Measurements from ENCODE around the gene DPYSL3.

Gene DPYSL3

DNA sequence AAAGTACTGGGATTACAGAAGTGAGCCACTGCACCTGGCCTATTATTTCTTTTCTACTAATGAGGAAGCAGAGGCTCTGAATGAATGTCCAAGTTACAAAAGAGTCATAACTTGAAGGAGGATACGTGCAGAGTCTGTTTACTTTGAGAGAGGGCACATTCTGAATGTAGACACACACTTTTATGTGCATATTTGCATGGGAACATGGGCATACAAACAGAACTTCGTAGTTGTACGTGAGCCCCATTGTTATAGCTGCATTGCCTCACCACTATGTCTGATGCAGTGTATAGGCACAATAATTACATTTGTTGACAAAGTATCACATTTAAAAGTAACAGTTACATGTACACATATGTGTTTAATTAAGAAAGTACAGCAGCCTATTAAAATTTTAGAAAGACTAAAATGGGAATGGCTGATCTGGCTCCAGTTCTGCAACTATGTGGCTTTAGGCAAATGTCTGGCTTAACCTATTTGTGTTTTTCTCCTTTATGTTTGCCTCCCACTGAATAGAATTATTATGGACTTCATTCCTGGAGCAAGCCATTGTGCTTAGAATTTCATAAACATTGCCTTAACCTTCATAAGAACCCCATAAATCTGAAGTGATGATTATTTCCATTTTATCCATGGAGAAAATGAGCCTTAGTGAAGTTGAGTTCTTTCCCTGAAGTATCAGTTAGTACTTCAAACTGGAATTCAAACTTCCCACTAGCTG lies 3.0 kb upstream of the DPYSL3 start:
- no peak for DNase-seq (ENCODE audit: low read depth in 2 of 2)

DNA sequence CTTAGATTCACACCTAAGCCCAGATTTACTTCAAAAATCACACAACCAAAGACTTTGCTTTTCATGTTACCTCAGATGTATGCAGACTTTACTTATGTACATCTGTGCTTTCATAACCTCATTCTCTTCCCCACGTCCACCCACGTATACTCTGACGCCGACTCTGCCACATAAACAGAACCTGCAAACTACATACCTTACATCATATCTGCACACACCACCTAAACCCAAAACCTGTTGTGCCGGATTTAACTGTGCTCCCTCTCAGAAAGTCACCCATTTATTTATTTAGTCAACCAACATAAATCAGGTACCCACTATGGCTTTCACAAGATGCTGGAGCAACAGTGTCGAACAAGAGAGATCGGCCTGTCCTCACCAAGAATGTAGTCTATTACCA lies 1.0 kb upstream of the DPYSL3 start:
- DNase-seq (ENCODE audit: low read depth in 2 of 2), result no peak

DNA sequence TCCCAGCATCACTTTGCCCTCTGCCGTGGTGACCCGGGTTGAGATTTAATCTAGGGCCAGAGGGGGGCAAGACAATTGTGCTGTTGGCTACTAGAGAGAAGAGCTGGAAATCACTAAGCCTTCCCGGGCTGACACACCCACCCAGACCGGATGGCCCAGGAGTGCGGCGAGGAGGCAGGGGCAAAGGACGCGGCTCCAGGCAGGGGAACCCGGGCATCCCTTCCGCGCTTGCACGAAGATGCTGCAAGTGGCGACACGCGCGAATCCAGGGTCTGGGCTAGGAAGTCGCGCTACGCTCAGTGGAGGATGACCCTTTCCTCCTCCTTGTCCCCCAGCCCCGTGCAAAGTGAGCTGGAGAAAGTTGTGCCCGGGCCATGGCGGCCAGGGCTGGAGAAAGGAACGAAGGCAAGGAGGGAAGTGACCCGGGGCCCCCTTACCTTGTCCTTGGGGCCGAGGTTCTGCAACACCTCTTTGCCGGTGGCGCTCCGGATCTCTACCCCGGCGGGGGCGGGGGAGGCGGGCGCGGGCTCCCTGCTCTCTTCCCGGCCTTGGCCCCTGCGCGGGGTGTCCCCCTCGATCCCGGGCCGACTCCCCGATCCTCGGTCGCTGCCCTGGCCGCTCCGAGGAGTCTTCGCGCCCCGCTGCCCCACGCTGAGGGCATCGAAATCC lies 693 bp downstream of the DPYSL3 start:
- no peak for DNase-seq (ENCODE audit: low read depth in 2 of 2)

DNA sequence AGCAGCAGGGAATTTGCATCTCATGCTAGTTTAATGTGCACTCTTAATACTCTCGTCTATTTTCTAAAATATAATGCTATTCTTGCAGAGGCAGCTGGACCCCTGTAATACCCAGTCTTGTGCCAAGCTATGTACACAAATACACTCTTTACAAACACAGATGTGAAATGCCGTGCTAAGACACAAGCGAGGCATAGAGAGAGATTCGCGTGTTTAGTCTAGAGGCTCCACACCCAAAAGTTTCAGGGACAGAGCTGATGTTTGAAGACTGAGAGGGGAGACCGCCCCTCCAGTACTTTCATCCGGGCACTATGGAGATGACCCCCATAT lies 1.2 kb downstream of the DPYSL3 start:
- no peak for DNase-seq (ENCODE audit: low read depth in 2 of 2)

DNA sequence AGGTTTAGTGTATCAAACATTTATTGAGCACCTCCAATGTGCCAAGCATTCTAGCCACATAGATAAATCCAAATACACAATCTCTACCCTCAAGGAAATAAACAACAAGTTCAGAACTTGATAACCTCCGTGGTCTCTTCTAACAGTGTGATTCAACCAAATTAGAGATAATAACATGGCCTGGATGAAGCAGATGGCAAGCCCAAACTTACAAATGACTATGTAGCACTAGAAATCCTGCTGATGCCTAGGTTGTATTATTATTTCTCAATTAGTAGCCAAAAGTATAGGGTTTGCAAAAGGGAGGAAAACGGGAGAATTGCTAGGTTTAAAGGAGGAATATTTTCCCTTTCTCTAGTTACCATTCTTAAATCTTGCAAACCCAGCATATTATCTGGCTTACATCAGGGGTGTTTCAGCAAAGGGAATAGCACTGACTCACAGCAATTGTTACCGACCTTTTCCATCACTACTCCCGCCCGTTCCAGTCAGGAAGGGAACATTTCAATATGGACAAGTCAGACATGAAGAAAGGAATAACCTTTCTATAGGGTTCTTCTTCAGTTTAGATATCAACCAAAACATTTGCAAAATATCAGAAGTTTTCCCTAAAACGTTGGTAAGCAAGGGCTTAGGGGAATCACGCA lies 2.3 kb downstream of the DPYSL3 start:
- no peak for DNase-seq (ENCODE audit: low read depth in 2 of 2)

DNA sequence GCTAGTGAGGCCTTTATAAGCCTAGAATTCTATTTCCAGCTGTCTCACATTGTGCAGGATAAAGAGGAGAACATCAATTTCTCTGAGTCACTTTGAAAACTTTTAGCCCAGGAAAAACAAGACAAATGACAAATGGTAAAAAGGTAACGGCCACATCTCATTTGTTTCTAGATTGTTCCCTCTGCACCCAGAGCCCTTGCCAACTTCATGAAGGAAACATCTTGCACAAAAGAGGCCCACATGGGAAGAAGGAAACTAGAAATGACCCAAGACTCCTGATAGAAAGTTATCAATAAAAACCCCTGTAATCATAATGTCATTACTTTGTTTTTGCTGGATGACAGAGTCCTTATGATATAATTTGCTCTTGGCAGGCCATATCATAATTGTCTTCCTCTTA lies 5.3 kb downstream of the DPYSL3 start:
- no peak for DNase-seq (ENCODE audit: low read depth in 2 of 2)

DNA sequence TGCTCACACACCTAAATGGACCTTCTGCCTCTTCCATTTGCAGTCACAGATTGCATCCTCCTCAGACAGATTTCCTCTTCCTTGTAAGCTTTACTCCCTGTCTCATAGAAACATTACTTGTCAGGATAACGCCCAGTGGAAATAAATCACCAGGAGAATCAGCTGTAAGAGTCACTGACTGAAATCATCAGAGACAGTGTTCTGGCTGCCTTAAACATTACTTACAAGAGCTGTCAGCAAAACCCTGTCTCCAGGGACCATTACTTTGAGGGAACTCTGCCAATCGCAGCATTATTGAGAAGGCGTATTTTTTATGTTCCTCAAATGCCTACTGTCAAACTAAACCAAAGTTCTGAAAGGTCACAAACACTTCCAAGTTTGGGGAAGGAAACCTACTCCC lies 5.9 kb downstream of the DPYSL3 start:
- DNase-seq (ENCODE audit: low read depth in 2 of 2), result no peak

DNA sequence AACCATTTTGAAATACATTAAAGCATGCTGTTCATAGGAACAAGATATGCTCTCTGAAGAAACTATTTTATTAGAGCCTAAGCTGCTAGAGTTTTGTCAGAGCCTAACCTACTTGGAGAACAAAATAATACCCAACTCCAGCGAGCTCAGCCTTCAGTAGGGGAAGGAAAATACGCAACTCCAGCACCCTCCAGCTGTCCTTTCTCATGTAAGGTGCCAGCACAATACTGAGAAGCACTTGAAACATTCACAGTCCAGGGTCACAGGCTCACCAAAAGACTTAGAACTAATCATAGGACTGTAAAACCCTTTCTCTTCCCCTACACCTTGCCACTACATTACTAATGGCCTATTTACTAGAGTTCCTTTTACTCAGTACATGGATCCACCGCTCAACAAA lies 18.9 kb downstream of the DPYSL3 start:
- DNase-seq (ENCODE audit: low read depth in 2 of 2), result no peak

DNA sequence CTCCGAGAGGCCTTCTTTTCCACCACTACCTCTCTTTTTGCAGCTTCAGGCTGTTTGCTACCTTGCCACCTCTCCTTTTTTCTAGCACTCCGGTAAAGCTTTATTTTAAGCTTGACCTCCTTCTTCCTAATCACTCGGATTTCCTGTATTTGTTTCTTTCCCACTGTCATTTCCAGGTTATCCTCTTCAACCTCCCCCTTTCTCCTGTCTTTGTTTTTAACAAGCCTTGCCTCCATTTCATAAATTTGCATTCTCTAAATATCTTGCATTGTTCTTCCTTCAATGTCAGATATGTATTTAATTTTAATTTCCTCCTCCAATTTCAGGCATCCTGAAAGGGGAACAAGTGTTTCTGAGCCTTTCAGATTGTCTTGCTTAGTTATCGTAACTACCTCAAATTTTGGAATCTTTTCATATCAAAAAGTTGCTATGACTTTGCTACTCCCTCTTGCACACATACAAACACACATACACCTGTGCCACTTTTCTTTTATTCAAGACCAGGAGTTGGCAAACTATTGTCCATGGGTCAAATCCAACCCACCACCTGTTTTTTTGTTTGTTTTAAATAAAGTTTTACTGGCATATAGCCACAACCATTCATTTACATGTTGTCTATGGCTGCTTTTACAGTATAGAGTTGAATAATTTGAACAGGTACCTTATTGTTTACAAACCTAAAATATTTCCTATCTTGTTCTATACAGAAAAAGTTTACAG lies 22.7 kb downstream of the DPYSL3 start:
- no peak for DNase-seq (ENCODE audit: low read depth in 2 of 2)

DNA sequence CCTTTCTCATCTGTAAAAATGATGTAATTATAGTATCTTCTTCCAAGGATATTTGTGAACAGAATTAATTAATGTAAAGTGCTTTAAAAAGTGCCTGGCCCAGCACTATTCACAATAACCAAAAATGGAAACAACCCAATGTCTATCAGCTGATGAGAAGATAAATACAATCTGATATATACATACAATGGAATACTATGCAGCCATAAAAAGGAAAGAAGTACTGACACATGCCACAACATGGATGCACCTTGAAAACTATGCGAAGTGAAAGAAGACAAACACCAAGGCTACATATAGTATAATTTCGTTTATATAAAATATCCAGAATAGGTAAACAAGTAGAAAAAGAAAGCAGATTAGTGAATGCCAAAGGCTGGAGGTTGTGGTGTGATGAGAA lies 24.1 kb downstream of the DPYSL3 start:
- DNase-seq (ENCODE audit: low read depth in 2 of 2), result no peak

DNA sequence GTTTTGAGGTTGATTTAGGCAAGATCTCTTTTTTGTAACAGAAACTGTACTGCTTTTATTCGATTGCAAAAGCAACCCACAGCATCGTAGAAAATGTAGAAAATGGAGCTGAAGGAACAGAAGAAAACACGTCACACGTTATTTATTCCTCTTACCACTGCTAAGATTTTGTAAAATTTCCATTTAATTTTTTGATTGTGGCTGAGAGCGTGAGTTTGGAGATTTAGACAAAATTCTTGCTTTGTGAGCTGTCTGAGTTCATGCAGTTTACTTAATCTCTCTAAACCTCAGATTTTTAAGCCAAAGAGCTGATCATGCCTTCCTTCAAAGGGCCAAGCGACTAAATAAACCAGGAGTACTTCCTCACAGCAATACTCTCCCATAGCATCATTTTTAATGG lies 24.8 kb downstream of the DPYSL3 start:
- no peak for DNase-seq (ENCODE audit: low read depth in 2 of 2)

DNA sequence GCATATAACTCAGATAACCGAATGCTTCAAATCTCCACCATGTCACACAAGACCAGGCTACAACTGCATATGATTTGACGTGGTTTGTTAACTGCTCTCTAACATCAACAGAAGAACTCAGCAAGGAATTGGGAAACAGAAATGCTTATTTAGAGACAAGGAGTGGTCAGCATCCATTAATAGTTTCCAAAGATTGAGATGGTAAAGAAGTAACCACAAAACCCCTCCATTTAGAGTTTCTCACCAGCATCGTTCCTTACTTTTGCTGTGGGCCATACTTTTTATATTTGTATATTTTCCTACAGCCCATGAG lies 25.2 kb downstream of the DPYSL3 start:
- no peak for DNase-seq (ENCODE audit: low read depth in 2 of 2)

DNA sequence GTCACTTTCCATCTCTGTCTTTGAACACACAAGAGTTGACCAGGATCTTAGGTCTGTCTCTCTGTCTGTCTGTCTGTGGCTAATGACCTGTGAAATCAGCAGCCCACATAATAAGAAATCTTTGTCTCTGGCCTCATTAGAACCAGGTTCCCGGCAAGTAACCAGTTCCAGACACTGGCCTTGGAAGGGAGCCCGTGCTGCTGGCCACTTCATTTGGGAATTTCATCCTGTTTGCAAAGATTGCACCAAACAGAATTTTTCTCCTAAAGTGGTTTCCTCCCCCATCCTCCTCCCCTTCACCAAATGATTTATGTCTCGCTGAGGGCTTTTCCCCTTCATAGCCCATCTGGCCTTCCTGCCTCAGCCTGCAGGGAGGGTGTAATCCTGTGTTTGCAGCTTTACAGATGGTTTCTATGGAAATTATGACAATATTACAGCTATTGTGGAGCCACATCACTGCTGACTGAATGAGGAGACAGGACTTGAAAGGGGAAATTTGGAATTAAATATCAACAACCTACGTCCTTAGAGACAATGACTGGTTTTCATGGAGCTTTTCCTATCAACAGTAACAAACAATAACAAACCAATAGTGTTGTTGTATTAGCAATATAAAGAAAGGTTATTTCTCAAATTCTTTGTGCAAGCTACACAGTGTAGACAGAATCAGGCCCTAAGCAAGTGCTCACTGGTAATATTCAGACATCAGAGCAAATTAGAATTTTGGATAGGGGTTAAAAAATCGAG lies 25.7 kb downstream of the DPYSL3 start:
- no peak for DNase-seq (ENCODE audit: low read depth in 2 of 2)

DNA sequence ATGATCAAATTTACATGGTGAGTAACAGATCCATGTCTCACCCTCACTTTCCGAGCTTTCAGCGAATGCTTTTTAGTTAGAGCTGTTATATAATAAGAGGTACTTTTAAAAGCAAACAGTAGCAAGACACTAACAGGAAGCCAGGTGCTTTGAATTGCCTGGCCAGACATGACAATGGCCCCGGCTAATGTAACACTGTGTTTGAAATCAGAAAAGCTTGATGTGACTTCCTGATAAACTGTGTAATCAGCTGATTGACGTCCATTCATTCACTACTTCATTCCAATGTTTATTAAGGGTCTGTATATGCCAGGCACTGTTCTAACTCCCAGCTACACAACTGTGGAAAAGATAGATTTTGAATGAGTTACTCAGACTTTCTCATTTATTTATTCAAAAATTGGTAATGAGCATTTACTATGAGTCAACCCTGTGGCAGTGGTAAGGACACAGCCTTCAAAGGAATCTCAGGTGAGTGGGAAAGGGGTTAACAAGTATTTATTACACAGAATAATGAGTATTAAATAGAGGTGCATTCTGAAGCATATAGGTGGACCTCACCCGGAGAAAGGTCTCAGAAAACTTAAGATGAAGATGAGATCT lies 26.6 kb downstream of the DPYSL3 start:
- DNase-seq (ENCODE audit: low read depth in 2 of 2), result no peak

DNA sequence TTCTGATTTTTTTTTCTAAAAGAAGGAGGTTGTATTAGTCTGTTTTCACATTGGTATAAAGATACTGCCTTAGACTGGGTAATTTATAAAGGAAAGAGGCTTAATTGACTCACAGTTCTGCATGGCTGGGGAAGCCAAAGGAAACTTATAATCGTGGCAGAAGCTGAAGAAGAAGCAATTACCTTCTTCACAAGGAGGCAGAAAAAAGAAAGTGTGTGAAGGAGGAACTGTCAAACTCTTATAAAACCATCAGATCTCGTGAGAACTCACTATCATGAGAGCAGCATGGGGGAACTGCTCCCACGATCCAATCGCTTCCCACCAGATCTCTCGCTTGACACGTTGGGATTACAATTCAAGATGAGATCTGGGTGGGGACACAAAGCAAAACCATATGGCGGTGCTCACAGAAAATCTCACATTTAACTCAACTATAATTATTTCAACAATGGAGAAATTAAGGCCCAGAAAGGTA lies 27.1 kb downstream of the DPYSL3 start:
- no peak for DNase-seq (ENCODE audit: low read depth in 2 of 2)

DNA sequence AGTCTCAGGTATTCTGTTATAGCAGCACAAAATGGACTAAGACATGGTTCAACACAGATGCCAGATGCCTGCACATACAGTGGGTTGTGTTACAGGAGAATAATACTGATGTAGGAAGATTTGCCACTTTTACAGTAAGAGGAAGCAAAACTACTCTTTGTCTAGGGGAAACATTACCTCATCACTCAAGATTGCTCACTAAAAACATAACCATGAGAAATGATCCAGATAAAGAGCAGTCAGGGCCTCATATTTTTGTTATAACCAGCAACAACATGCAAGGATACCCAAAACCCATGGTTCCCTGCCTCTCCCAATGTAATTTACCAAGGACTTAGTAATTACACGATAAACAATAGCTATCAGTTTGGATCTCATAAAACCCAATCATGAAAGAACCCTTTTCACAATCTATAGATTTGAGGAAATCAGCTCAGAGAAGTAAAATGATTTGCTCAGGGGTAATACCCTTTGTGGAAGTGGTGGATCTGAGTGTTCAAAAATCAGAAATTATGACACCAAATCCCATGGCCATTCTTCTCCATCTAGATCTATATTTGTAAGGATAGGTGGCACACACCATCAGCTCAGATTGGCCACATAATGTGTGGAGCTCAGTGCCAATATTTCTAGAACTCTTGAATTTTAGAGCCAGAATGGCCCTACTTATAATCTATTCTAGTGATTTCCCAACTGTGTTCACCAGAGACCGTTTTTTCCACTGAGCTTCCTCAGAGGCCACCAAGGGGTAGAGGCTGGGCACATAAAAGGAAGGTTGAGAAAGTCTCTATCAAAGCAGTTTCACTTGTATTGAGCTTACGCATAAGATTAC lies 27.8 kb downstream of the DPYSL3 start:
- no peak for DNase-seq (ENCODE audit: low read depth in 2 of 2)

DNA sequence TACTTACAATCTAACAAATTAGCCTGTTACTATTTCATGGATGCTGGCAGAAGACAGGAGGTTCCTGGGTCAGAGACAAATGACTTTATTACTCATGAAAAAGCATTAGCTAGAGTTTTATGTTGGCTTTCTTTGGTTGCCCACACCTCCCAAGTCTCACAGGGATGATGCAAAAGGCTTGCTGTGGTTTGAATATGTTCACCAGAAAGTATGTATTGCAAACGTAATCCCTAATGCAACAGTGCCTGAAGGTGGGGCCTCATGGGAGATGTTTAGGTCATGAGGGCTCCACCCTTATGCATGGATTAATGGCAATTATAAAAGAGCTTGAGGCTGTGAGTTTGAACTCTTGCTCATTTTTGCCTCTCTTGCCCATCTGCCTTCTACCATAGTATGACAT lies 28.5 kb downstream of the DPYSL3 start:
- no peak for DNase-seq (ENCODE audit: low read depth in 2 of 2)

DNA sequence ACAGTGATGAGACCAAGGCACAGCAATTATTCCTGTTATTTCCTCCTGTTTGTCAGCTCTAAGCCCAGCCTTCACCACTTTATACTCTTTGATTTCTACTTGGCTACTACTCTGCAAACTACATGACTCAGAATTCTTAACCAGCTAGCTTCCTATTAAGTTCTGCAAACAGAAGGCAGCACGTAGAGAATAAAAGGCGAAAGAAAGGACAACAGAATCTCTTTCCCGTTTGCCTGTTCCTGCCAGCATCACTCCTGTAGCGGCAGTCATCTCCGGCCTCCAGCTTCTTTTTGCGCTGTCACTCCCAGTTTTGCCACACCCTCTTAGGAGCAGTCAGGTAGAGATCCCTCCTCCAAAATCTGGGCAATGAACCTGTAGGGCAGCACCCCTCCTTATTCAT lies 29.9 kb downstream of the DPYSL3 start:
- no peak for DNase-seq (ENCODE audit: low read depth in 2 of 2)

DNA sequence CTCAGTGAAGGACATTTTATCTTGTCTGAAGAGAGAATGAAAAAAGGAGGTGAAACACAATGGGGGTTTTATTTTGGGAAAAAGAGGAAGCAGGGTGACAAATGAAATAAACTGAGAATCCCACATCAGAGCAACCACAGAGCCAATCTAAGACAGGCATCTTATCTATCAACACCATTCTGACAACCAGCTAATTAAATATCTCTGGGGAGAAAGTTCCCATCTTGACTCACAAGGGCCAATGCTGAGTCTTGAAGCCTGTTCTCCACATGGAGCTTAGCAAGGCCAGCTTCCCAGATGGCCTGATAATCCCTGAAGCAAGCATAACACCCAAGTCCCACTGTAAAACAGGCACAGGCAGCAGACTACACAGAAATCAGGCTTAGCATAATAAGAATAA lies 30.4 kb downstream of the DPYSL3 start:
- no peak for DNase-seq (ENCODE audit: low read depth in 2 of 2)

DNA sequence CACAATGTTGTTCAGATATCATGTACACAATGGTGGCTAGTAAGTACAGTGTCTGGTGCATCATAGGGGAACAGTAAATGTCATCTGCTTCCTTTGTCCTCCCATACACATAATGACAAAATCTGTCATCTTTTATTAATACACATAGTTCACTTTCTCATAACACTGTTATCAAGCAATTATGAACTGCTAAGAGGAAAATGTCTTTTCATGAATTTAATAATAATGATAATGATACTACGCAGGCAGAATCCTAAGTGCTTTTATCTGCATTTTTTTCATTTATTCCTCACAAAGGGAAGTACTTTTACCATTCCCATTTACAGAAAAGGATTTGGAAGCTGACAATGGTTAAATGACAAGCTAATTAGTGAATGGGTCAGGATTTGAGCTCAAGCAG lies 35.7 kb downstream of the DPYSL3 start:
- DNase-seq (ENCODE audit: low read depth in 2 of 2), result no peak
